NT2/D1 (cell line): Measurements from ENCODE around the gene DOK1.

ENCODE experiments used
- SUZ12 ChIP-seq: IDR thresholded peaks from 2 replicates; pipeline ENCODE4 v1.6.1; 2011; ENCODE audit not compliant: insufficient read length, insufficient read depth; ENCODE audit errors: extremely low read depth
- YY1 ChIP-seq: IDR thresholded peaks from 2 replicates; pipeline ENCODE4 v1.6.1; 2011; ENCODE audit not compliant: insufficient read length, insufficient read depth
- ZNF274 ChIP-seq: IDR thresholded peaks from 2 replicates; pipeline ENCODE4 v1.6.1; 2011; ENCODE audit warnings: mild to moderate bottlenecking, low read depth, low read length

DNA sequence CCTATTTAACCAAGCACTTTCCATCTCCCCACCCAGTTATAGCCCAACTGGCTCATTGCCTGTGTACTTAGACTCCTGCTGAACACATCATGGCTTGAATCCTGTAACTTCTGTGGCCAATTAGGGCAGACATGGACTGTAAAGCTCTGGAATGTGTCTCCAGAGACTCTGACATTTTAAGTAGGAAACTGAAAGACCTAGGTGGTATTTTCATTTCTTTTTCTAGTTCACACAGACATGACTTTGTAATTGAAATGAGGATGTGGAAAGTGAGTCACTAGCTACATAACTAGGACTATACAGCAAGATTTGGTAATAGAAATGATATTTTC lies 12.2 kb downstream of the DOK1 start:
- TF ChIP-seq SUZ12 (no peak), YY1 (no peak), ZNF274 (no peak)
